HT-29 (cell line): ENCODE measurements around the gene TMEM30B. TPM values are rescaled to one million over a fixed set of nuclear protein-coding genes. Genes with fewer than 3 reads are reported as not detected.

Experiments used
- DNase-seq: peaks from one replicate; pipeline ENCODE4 v3.0.0-alpha.2; 2015; ENCODE audit warnings: low spot score
- total RNA-seq: library from RNA; depleted of rRNA; stranded (reverse); fragments of >200 nt; shearing (Covaris generic); gene quantifications from 2 replicates; pipeline ENCODE4 v1.2.3, GENCODE V29; 2014

Gene TMEM30B
- total RNA-seq, 1 experiment from 2014 or later = 50.2 TPM

DNA sequence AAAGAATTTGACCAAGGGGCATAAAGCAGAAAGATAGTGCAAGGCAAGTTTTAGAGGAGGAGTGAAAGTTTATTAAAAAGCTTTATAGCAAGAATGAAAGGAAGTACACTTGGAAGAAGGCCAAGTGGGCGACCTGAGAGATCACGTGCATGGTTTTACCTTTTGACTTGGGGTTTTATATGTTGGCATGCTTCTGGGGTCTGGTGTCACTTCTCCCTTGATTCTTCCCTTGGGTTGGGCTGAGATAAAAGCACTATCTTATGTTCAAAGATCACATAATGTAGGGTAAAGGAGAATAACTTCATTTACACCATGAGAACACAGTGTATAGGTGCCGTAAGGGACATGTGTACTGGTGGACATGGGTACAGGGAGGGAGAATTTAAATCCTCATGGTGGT, 17.7 kb upstream of the TMEM30B start:
- no peak for DNase-seq

DNA sequence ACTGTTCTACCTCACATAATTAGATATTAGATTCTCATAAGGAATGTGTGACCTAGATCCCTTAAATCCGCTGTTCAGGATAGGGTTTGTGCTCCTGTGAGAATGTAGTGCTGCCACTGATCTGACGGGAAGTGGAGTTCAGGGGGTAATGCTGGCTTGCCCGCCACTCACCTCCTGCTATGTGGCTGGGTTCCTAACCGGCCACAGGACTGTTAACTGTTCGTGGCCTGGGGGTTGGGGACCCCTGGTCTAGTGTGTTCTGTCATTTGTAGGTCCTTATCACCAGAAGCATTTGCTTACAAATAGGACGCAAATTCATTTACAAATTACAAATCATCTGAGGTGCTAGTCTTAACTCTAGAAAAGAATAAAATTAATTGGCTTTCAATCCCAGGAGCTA, 16.4 kb upstream of the TMEM30B start:
- DNase-seq = no peak

DNA sequence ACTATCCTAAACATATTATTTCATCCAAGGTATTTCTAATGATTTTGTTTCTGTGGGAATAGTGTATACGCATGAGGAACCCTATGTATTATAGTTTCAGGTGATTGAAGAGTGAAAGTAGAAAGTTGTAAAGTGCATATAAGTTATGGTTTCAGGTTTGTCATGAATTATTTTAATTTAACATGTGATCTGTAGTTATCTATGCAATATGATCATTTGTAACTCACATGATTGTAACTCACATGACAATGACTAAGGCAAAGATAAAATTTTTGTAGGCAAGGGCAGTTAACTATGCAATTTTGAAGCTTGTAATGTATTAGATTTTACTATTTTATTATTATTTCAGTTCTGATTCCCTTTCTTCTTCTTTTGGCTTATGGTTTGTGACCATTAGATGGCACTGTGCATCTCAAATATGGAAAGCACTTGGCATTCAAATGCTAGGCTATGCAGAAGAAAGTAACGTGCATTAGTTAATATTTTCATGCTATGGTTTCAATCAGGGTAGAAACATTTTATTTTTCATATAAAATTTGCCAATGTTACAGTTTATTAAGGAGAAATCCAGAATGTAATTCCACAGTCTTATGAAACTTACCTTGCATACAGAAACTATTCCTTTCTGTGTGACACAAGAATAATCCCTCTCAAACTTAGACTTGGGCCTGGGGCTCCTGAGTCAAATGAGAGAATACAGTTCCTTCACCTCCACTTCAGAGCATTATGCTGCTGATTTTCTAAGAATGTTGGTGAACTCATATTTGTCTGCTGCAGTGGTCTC, 15.8 kb upstream of the TMEM30B start:
- peak; percentile 56 for DNase-seq

DNA sequence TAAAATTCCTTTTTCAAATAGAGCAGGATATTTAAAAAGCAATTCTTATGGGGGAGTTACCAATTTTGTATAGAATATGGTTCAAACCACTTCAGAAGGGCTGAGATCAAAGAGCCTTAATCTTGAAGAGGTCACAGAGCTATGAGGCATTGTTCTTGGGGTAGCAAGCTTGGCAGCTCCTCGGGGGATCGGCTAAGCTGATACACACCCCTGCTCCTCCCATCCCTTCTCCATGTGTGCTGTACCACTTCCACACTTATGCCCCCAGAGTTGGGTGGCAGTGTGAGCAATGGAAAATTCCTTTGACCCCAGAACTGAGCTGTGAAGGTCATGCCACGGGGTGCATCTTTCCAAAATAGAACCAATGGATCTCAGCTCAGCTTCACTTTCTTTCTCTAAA, 15.0 kb upstream of the TMEM30B start:
- no peak for DNase-seq

DNA sequence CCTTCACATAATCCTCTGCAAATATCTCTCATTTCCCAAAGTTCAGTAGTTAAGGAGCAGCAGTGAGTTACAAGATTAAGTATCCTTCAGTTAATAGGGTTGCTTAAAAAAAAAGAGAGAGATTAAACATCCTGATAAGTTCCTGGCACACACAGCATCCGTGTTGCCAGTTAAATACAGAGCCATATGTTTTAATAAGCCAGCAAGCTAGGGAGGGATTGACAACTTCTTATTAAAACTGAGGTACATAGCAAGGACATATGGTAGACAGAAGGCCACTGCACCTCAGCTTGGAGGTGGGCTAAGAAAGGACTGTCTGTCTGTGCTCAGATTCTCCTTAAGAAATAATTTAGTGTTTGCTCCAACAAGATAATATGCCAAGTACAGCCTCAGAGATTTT, 9.6 kb upstream of the TMEM30B start:
- DNase-seq = no peak

DNA sequence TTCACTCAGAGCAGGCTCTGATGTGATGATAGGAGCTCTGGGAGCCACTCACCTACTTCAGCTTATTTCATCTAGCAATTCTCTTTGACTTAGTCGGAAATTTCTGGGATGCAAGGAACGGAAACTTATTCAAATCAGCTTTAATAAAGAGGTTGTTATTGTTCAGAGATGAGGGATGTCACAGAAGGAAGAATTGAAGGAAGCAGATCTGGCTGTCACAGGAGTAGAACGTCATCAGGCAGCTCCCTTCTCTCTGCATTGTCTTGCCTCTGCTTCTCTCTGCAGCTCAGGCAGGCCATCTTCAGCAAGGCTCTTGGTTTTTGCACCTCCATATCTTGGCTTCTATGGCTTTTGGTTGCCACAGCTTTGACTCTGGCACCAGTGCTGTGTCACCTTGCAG, 7.6 kb upstream of the TMEM30B start:
- DNase-seq = no peak

DNA sequence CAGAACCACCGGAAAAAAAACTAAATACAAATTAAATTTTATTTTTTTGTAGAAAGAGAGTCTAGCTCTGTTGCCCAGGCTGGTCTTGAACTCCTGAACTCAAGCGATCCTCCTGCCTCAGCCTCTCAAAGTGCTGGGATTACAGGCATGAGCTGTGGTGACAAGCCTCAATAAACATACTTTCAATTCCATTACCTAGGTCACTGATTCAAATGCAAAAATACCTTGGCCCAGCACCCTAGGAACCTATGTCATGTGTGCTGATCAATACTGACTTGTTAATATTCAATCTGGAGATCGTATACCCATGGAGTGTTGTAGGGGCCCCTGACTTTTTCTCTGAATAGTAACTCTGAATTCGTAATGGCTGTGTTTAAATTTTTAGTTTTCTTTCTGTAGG, 7.1 kb upstream of the TMEM30B start:
- DNase-seq = no peak

DNA sequence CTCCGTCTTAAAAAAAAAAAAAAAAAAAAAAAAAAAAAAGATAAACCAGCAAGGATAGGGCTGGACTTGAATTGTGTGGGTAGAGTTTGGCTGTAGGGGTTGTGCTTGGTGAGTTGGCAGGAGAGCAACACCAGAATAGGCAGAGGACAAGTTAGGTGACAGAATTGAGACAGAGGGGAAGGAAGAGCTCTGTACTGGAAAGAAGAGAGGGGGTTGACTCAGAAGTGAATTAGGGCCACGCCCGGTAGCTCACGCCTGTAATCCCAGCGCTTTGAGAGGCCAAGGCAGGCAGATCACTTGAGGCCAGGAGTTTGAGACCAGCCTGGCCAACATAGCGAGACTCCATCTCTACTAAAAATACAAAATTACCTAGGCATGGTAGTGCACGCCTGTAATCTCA, 6.1 kb upstream of the TMEM30B start:
- DNase-seq = no peak

DNA sequence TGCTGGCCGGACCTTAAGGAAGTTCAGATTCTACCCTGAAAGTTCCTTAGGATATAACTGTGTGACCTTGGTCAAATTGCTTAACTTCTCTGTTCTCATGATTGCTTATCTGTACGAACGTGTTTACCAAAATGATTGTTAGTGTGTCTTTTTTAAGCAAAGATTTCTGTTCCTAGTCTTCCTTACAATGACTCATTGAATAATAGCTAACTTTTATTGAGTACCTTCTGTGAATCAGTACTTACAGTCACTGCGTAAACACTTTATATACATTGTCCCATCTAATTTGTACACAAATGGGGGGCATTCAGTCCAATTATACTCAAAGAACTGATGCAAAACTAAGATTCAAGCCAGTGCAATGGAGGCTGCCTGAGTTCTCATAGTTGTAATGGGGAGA, 4.2 kb upstream of the TMEM30B start:
- peak; percentile 7 for DNase-seq

DNA sequence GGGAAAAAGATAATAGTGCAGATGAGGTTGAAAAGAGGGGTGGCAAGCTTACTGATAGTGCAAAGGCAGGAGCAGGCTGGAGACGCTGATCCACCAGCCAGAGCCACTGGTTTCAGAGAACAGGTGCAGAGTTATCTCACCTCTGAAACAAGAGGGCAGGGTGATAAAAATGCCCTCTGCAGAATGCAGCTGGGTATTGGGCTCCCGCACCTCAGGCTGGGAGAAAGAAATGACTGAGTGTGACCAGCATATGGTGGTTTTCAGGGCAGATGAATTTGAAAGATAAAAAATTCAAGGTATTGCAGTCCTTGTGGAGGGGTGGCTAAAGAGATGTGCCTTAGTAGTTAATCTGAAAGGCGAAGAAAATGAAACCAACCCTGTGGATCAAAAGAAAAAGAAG, 2.9 kb upstream of the TMEM30B start:
- DNase-seq = no peak

DNA sequence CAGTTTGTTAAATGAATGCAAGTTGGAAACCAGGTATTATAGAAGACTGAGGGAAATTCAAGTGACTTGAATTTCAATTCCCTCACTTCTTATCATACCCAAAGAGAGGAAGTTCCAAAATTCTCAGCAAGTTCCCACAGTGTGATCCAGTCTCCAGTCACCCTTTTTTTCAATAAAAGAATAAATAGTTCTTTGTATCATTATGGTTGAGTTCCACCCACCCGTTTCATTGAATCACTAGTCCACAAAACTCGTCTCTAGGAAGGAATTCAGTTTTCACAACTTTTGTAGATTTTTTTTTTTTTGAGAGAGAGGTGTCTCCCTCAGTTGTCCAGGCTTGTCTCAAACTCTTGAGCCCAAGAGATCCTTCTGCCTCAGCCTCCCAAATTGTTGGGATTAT, 1.6 kb upstream of the TMEM30B start:
- no peak for DNase-seq

DNA sequence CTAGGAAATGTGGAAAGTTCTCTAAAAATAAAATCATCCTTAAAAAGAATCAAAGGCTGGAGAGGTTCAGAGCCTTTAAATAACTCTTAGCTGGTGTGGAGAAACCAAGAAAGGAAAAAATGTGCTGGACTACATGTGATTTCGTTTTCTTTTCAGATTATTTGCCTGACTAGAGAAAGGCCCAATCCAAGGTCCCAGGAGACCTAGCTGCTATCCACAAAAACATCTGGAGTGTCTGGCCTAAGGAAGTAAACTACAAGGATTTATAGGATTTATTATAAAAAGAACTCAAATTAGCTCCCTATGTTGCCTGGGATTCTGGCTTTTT, 774 bp upstream of the TMEM30B start:
- DNase-seq = no peak

DNA sequence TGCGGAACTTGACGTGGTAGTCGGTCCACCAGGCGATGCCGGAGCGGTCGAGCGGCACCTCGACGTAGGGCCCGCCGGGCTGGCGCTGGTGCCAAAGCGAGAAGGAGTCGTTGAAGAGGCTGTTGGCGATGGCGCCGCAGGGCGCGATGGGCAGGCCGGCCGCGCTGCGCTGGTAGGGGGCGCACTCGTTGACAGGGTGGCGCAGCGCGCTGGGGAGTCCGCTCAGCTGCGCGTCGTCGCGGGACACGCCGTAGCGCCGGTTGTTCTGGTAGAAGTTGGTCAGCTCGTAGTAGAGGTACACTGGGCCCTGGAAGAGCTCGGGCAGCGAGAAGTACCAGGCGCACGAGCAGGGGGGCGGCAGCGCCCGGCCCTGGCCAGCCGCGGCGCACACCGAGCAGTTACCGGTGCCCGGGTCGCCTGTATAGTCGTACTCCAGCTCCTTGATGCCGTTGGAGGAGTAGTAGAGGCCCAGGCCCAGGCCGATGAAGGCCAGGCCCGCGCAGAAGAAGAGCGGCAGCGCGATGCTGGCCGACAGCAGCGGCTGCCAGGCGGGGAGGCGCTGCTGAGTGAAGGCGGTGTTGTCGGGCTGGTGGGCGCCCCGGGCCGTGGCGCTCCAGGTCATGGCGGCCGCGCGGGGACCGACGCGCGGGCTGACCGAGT, 482 bp downstream of the TMEM30B start:
- DNase-seq = peak; percentile 69

DNA sequence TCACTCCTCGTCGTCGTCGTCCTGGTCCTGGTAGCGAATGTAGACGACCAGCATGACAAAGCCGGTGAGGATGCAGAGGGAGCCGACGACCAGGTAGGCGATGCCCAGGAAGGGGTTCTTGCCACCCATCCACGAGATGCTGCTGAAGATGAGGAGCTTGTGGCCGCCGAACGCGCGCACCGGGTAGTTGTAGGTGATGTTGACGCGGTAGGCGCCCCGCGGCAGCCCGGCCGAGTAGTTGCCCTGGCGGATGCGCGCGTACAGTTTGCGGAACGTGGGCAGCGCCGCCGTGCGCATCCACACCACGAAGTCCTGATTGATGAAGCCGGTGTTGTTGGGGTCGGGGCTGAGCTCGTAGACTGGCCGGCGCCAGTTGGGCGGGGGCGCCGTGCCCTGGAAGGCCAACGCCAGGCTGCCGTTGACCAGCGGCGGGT, 1.0 kb downstream of the TMEM30B start:
- DNase-seq = peak; percentile 36

DNA sequence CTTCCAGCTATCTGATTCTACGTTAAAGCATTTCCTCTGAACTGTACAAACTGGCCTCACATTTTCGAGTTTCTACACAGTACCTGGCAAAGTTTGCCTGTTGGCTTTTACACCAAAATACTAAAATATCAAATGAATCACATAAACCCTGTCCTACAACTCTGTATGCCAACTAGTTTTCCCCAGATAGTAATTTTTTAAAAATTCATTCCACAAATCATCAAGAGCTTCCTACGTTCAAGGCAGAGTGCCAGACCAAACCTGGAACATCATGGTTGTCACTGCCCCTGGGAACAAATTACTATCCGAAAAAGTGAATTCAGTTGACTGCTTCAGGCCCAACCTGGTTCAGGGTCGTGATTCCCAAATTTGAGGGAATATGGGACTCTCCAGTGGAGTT, 2.1 kb downstream of the TMEM30B start:
- DNase-seq = no peak

DNA sequence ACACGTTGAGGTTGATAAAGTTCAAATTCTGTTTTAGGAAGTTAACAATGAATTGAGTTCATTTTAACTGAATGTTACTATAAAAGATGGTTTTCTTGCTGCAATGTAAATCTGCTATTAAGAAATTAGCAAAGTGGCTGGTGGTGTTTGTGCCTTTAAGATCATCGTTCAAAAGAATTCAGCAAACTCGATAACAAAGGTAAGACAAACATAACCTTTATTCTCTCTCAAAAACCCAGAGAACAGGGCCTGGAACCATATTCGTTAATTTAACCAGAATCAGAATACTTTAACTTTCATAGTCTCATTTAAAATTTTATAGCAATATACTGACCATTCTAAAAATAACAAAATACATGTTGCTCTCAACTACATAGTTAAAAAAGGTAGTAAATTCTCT, 3.4 kb downstream of the TMEM30B start:
- DNase-seq = no peak

DNA sequence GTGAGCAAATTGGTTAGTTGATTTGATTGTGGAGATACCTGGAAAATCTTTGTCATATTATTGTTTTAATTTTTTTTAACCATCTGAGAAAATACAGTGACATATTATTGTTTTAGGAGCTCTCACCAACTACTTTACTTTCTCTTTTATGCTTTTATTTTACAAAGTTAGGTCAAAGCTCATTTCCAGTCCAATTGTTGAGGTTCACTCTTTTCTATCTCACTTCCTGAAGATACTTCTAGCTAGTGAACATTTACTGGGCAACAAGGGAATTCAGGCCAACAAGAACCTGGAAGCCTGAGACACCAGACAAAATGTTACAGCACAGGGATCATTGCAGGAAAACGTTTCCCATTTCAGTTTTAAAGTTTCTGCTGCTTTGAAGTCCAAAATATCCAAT, 3.9 kb downstream of the TMEM30B start:
- no peak for DNase-seq

DNA sequence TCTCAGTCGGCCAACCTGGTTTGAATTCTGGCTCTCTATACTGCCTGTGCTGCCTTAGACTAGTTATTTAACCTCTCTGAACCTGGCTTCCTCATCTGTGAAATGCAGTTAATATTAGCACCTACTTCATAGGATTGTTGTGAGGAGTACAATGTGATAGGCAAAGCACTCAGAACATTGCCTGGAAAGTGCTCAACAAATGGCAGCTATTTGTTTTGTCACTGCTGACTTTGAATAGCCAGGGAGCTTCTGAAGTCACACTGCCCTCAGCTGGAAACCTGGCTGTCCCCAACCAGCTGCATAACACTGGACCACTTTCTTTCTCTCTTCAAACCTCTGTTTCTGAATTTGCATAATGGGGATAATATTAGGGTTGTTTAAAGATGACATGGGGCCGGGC, 9.6 kb downstream of the TMEM30B start:
- DNase-seq = no peak

DNA sequence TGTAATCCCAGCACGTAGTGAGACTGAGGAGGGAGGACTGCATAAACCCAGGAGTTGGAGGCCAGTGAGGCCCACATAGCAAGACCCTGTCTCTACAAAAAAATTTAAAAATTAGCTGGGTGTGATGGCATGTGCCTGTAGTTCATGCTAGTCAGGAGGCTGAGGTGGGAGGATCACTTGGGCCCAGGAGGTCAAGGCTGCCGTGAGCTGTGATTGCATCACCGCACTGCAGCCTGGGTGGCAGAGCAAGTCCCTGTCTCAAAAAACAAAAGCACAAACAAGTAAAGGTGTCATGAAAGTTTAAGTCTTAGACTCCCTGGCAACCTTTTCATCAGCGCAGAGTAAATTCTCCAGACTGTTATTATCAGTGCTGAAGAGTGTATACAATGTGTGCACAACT, 10.4 kb downstream of the TMEM30B start:
- no peak for DNase-seq

DNA sequence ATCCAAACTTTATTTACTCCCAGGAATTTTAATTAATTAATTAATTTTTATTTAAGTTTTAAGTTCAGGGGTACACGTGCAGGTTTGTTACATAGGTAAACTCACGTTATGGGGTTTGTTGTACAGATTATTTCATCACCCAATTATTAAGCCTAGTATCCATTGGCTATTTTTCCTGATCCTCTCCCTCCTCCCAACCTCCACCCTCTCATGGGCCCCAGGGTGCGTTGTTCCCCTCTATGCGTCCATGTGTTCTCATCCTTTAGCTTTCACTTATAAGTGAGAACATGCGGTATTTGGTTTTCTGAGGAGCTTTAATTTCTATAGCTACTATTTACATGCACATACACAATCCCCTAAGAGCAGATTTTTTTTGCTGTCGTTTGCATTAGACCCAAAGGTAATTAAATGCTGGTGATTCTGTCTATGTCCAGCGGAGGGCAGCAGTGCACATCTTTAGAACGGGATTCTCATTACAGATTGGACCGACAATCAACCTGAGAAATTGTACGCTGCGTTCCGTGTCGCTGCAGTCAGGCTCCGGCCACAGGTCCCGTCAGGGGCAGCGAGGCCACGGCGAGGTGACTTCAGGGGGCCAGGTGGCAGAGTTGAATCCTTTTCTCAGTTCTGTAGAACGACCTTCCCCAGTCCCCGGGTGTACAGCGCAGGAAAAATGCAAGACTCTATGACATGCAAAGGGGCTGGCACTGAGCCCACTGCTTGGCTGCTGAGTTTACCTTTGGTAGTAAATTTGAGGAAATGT, 11.6 kb downstream of the TMEM30B start:
- DNase-seq = peak; percentile 85

DNA sequence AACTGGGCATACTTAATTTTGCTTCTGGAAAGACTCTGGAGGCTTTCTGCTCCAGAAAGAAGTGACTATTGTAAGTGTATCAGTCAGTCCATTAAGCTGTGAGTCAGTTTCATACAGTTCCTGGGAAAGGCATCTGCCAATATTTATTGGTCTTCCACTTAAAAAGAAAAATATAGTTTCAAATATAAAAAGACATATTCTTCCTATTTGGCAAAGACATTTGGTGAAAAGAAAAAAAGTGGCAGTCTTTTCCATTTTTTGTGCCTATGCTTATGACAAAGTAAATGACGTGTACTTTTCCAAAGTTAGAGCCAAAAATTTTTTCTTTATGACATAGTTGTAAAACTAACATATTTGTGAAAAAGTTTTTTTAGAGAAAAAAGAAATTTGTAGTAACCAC, 12.3 kb downstream of the TMEM30B start:
- DNase-seq = no peak

DNA sequence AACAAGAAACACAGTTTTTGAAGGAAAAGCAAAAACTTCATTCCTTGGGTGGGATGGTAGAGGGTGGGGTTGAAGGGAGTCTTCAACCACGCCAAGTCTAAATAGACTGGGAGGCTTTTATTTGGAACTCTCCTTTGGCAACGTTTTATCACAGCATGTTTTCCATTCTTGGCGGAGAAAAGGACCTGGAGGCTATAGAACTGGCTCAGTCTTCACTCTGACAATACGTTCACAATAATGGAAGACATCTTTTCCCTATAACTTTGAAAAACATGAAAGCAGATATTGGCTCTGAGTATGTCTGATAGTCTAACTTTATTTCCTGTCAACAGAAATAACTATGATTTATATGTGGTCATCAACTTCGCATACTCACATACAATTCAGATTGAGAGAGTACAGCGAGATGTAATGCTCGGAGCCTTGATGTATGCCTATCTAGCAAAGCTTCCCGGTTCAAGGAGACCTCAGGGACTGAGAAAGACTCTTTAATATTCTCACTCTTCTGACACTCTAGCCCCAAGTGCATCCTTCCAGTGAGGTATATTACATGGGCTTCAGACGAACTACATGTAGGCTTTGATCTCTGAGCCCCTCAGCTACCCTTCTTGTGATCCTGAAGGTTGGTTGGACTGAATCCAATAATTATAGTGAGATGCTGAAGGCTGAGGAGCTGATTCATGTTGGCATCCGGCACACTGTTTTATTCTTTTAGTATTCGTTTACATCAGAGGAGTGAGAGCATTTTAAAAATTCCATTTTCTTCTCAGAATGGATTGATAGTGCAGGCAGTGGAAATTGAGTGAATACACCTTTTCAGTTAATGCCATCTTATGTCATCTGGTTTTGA, 14.0 kb downstream of the TMEM30B start:
- DNase-seq = no peak
